Tibial nerve (tissue), 4 donors: ENCODE measurements around the gene MYO1G. TPM values are rescaled to one million over a fixed set of nuclear protein-coding genes. Genes with fewer than 3 reads are reported as not detected.

Experiments
- DNase-seq, 2 donors: peaks; one replicate each; pipeline ENCODE4 v3.0.0-alpha.2; 2019; ENCODE audit warnings: low spot score in 2 of 2
- H3K27ac ChIP-seq, 4 donors: fragments of 200-600 bp; sonication (generic) in 3 of 4; one replicate each; pipeline ENCODE4 v1.5.1; 2017 to 2019; ENCODE audit warnings: mild to moderate bottlenecking in 1 of 4
- H3K27me3 ChIP-seq, 2 donors: fragments of 200-600 bp; sonication (generic) in 1 of 2; one replicate each; pipeline versions ENCODE4 v1.5.1 to v1.6.0; 2017 to 2019
- H3K36me3 ChIP-seq, 3 donors: fragments of 200-600 bp; sonication (generic); one replicate each; pipeline ENCODE4 v1.5.1; 2018 to 2019
- H3K4me1 ChIP-seq, 4 donors: fragments of 200-600 bp; sonication (generic) in 3 of 4; one replicate each; pipeline ENCODE4 v1.5.1; 2017 to 2019
- H3K4me3 ChIP-seq, 4 donors: fragments of 200-600 bp; sonication (generic) in 3 of 4; one replicate each; pipeline ENCODE4 v1.5.1; 2017 to 2019; ENCODE audit warnings: mild to moderate bottlenecking in 1 of 4, moderate library complexity in 1 of 4
- H3K9me3 ChIP-seq, 4 donors: fragments of 200-600 bp; sonication (generic) in 3 of 4; one replicate each; pipeline ENCODE4 v1.5.1; 2017 to 2019
- EP300 ChIP-seq, 2 donors: sonication (generic); formaldehyde crosslinking; IDR thresholded peaks; one replicate each; pipeline ENCODE4 v1.6.1; 2017; ENCODE audit warnings: antibody characterized with exemption in 2 of 2, mild to moderate bottlenecking in 1 of 2
- POLR2A ChIP-seq, 2 donors: fragments of 450-650 bp; IDR thresholded peaks; one replicate each; pipeline ENCODE4 v1.6.1; 2017; ENCODE audit warnings: antibody characterized with exemption in 2 of 2, mild to moderate bottlenecking in 2 of 2, moderate library complexity in 2 of 2
- WGBS, 2 donors: methylation state at CpG; one replicate each; pipeline ENCODE4 v1.1.5; 2018; 5-methylcytosine and 5-hydroxymethylcytosine counted together
- total RNA-seq, 4 donors: library from RNA; depleted of rRNA; stranded (reverse); fragments of >200 nt; gene quantifications; one replicate each; pipeline ENCODE4 v1.1.0, GENCODE V29; 2016
- TF ChIP-seq, protein P1 (sequence below), 5 experiments: fragments of 200-600 bp in 3 of 5; fragments of 450-650 bp in 2 of 5; sonication (generic) in 3 of 5; IDR thresholded peaks; one replicate each; pipeline ENCODE4 v1.5.1; 2016 to 2019; ENCODE audit warnings: antibody characterized with exemption in 5 of 5, mild to moderate bottlenecking in 3 of 5, moderate library complexity in 2 of 5

MYO1G gene
- total RNA-seq, 4 donors from 2014 or later = 0.84 to 10.5 (median 3.3) TPM

DNA sequence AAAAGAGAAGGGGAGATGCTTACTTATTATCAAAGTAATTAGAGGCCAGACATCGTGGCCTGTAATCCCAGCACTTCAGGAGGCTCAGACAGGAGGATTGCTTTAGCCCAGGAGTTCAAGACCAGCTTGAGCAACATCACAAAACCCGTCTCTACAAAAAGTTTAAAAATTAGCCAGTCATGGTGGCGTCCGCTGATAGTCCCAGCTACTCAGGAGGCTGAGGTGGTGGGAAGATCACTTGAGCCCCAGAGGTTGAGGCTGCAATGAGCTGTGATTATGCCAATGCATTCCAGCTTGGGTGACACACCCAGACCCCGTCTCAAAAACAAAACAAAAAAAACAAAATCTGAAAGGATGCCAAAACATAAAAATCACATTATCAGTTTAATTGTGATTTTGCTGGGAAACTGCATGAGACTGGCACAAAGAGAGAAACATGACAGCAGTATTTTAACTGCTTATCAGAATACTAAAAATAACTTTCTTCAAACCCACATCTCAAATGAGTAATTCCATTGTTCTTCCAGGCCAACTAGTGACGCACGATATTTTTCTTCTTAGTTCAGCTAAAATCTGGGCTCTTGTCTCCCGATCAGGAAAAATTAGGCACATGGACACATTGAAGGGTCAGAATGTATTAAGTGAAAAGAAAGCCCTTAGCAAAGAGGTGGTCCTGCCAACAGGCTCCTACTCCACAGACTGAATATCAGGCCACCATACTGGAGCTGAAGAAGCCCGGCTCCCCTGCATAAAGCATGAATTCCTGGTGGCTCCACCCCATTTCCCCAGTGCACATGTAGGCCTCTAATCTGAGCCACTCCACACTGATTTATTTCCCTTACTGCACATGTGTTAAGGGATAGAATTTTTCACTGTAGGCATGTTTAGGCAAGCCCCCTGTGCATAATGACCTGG, 11.6 kb upstream of the MYO1G start:
- no peaks in the 10 kb centered on the region for H3K9me3 ChIP-seq
- H3K27ac ChIP-seq = peak overlapping the region; percentile 38 to 89 (median 69)
- H3K27me3 ChIP-seq = no peaks in the 10 kb centered on the region
- 37 to 44% methylated on average over 9 of the region's 9 CpGs for WGBS, 2 donors
- no peak for DNase-seq
- peaks cover 0 to 32% (median 12%) of the 10 kb centered on the region in 4 donors for H3K4me1 ChIP-seq
- H3K4me3 ChIP-seq = no peak overlapping the region
- H3K36me3 ChIP-seq = no peaks in the 10 kb centered on the region
- TF ChIP-seq POLR2A (IDR thresholded peaks at IDR 0.05) (no peak), EP300 (IDR thresholded peaks at IDR 0.05) (peak in 1 of 2 donors; percentile 18)

DNA sequence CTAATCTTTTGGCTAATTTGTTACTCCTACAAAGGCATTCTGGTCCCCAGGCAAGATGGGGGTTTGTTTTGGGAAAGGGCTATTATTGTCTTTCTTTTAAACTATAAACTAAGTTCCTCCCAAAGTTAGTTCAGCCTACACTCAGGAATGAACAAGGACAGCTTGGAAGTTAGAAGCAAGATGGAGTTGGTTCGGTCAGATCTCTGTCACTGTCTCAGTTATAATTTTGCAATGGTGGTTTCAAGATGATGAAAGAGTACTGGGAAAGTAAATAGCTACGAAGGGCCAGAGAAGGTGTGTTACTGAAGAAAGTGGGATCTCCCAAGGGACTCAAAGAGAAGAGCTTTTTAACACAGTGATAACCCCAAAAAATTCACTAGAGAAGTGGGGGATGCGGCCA, 10.3 kb upstream of the MYO1G start:
- no peak for TF ChIP-seq EP300 (IDR thresholded peaks at IDR 0.05)
- TF ChIP-seq, protein P1, sequence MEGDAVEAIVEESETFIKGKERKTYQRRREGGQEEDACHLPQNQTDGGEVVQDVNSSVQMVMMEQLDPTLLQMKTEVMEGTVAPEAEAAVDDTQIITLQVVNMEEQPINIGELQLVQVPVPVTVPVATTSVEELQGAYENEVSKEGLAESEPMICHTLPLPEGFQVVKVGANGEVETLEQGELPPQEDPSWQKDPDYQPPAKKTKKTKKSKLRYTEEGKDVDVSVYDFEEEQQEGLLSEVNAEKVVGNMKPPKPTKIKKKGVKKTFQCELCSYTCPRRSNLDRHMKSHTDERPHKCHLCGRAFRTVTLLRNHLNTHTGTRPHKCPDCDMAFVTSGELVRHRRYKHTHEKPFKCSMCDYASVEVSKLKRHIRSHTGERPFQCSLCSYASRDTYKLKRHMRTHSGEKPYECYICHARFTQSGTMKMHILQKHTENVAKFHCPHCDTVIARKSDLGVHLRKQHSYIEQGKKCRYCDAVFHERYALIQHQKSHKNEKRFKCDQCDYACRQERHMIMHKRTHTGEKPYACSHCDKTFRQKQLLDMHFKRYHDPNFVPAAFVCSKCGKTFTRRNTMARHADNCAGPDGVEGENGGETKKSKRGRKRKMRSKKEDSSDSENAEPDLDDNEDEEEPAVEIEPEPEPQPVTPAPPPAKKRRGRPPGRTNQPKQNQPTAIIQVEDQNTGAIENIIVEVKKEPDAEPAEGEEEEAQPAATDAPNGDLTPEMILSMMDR (IDR thresholded peaks at IDR 0.05) = no peak
- no peak for TF ChIP-seq POLR2A (IDR thresholded peaks at IDR 0.05)
- Histone ChIP-seq H3K27ac (peak overlapping the region in 2 of 4 donors; percentile 83 to 89), H3K9me3 (no peaks in the 10 kb centered on the region), H3K4me3 (no peak overlapping the region), H3K27me3 (no peaks in the 10 kb centered on the region), H3K4me1 (peaks cover 0 to 44% (median 19%) of the 10 kb centered on the region in 4 donors), H3K36me3 (peaks cover 0 to 9% (median 0%) of the 10 kb centered on the region in 3 donors)
- 90 to 93% methylated on average over 3 of the region's 3 CpGs for WGBS, 2 donors
- DNase-seq = no peak

DNA sequence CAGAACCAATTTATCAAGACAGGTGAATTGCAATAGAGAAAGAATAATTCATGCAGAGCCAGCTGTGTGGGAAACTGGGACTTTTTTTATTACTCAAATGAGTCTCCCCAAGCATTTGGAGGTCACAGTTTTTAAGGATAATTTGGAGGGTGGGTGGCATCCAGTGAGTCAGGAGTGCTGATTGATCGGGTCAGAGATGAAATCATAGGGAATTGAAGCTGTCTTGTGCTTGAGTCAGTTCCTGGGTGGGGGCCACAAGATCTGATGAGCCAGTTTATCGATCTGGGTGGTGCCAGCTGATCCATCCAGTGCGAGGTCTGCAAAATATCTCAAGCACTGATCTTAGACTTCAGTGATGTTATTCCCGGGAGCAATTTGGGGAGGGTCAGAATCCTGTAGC, 9.9 kb upstream of the MYO1G start:
- Histone ChIP-seq H3K4me3 (no peak overlapping the region), H3K36me3 (peaks cover 0 to 14% (median 0%) of the 10 kb centered on the region in 3 donors), H3K27me3 (no peaks in the 10 kb centered on the region), H3K27ac (peak overlapping the region in 1 of 4 donors; percentile 83), H3K9me3 (no peaks in the 10 kb centered on the region), H3K4me1 (peaks cover 0 to 48% (median 19%) of the 10 kb centered on the region in 4 donors)
- DNase-seq = no peak
- WGBS, 2 donors = 72 to 82% methylated on average over 4 of the region's 4 CpGs
- no peak for TF ChIP-seq POLR2A (IDR thresholded peaks at IDR 0.05)
- no peak for TF ChIP-seq EP300 (IDR thresholded peaks at IDR 0.05)
- TF ChIP-seq, protein P1 (IDR thresholded peaks at IDR 0.05) = no peak

DNA sequence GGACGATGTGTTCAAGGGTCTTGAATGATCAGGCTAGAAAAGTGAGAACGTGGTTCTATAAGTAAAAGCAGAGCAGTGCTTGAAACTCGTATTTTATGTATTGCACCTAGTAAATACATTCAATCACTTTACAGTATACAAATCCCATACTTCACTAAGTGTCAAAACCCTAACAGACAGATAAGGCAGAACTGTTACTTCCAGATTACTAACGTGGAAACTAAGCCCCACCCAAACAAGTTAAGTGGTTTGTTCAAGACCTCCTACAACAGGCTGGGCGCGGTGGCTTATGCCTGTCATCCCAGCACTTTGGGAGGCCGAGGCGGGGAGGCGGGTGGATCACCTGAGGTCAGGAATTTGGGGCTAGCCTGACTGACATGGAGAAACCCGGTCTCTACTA, 9.2 kb upstream of the MYO1G start:
- H3K4me1 ChIP-seq = peaks cover 0 to 50% (median 19%) of the 10 kb centered on the region in 4 donors
- DNase-seq = no peak
- H3K36me3 ChIP-seq = peaks cover 0 to 21% (median 0%) of the 10 kb centered on the region in 3 donors
- TF ChIP-seq POLR2A (IDR thresholded peaks at IDR 0.05) = no peak
- TF ChIP-seq, protein P1 (IDR thresholded peaks at IDR 0.05) = no peak
- TF ChIP-seq EP300 (IDR thresholded peaks at IDR 0.05) = no peak
- no peaks in the 10 kb centered on the region for H3K9me3 ChIP-seq
- no peak overlapping the region for H3K4me3 ChIP-seq
- H3K27me3 ChIP-seq = no peaks in the 10 kb centered on the region
- 89 to 92% methylated on average over 10 of the region's 10 CpGs for WGBS, 2 donors
- peak overlapping the region in 2 of 4 donors; percentile 94 to 95 for H3K27ac ChIP-seq

DNA sequence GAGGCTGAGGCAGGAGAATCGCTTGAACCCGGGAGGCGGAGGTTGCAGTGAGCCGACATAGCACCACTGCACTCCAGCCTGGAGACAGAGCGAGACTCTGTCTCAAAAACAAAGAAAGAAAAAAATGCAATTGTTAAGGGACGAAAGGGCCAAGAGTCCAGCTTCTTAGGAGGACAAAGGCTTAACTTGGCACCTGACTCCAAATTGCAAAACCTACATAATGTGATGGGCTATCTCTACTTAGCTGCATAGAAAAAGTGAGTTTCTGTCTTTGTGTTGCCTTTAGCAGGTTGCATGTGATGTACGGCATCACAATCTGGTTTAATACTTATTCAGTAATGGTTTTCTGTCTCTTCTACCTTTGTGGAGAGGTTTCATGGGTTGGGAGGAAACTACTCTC, 8.6 kb upstream of the MYO1G start:
- no peaks in the 10 kb centered on the region for H3K9me3 ChIP-seq
- no peaks in the 10 kb centered on the region for H3K27me3 ChIP-seq
- TF ChIP-seq POLR2A (IDR thresholded peaks at IDR 0.05) (no peak), EP300 (IDR thresholded peaks at IDR 0.05) (no peak)
- H3K27ac ChIP-seq = peak overlapping the region; percentile 91 to 95 (median 92)
- DNase-seq = no peak
- 75 to 88% methylated on average over 7 of the region's 7 CpGs for WGBS, 2 donors
- peaks cover 0 to 50% (median 19%) of the 10 kb centered on the region in 4 donors for H3K4me1 ChIP-seq
- H3K4me3 ChIP-seq = peak overlapping the region in 2 of 4 donors; percentile 57 to 71
- H3K36me3 ChIP-seq = peaks cover 0 to 26% (median 0%) of the 10 kb centered on the region in 3 donors
